Tibial artery (tissue), 4 donors: Measurements from ENCODE around the gene RNLS.

Experiments used
- DNase-seq, 2 donors: peaks; one replicate each; pipeline ENCODE4 v3.0.0-alpha.2; 2019
- H3K27ac ChIP-seq, 2 donors: fragments of 200-600 bp; sonication (generic) in 1 of 2; 1 replicate in 1 of 2; 2 replicates in 1 of 2; pipeline ENCODE4 v1.5.1; 2018 to 2019; ENCODE audit warnings: mild to moderate bottlenecking in 1 of 2
- H3K27me3 ChIP-seq, 2 donors: fragments of 200-600 bp; sonication (generic) in 1 of 2; one replicate each; pipeline versions ENCODE4 v1.5.1 to v1.6.0; 2016 to 2019
- H3K36me3 ChIP-seq, 3 donors: fragments of 200-600 bp; sonication (generic) in 2 of 3; one replicate each; pipeline ENCODE4 v1.5.1; 2016 to 2019; ENCODE audit warnings: mild to moderate bottlenecking in 2 of 3
- H3K4me1 ChIP-seq, 4 donors: fragments of 200-600 bp; sonication (generic) in 2 of 4; 1 replicate in 3 of 4; 2 replicates in 1 of 4; pipeline ENCODE4 v1.5.1; 2016 to 2019
- H3K4me3 ChIP-seq, 2 donors: fragments of 200-600 bp; sonication (generic) in 1 of 2; 1 replicate in 1 of 2; 2 replicates in 1 of 2; pipeline ENCODE4 v1.5.1; 2018 to 2019; ENCODE audit warnings: mild to moderate bottlenecking in 2 of 2
- H3K9me3 ChIP-seq, 3 donors: fragments of 200-600 bp; sonication (generic) in 1 of 3; one replicate each; pipeline ENCODE4 v1.5.1; 2016 to 2019
- intact Hi-C: fragments of 100-400 bp; cut with DNase I; formaldehyde crosslinking; loops from one replicate; pipeline ENCODE4 v1.15.0; 2023; ENCODE audit warnings: low total_unique reads
- TF ChIP-seq, protein P1 (sequence below), 2 experiments: fragments of 200-600 bp in 1 of 2; fragments of 450-650 bp in 1 of 2; IDR thresholded peaks; one replicate each; pipeline ENCODE4 v1.5.1; 2017 to 2019; ENCODE audit warnings: antibody characterized with exemption in 2 of 2, mild to moderate bottlenecking in 1 of 2, moderate library complexity in 1 of 2

The RNLS gene

GRCh38 chr10:88528806-88529570 lies 54.1 kb downstream of the RNLS start:
- Histone ChIP-seq H3K27ac (no peak overlapping the region), H3K36me3 (no peaks in the 10 kb centered on the region), H3K4me1 (peaks cover 0 to 11% (median 2%) of the 10 kb centered on the region in 4 donors), H3K27me3 (no peaks in the 10 kb centered on the region), H3K9me3 (no peaks in the 10 kb centered on the region), H3K4me3 (no peak overlapping the region)
- DNase-seq = no peak
- intact Hi-C loops = no loop called here
- TF ChIP-seq, protein P1, sequence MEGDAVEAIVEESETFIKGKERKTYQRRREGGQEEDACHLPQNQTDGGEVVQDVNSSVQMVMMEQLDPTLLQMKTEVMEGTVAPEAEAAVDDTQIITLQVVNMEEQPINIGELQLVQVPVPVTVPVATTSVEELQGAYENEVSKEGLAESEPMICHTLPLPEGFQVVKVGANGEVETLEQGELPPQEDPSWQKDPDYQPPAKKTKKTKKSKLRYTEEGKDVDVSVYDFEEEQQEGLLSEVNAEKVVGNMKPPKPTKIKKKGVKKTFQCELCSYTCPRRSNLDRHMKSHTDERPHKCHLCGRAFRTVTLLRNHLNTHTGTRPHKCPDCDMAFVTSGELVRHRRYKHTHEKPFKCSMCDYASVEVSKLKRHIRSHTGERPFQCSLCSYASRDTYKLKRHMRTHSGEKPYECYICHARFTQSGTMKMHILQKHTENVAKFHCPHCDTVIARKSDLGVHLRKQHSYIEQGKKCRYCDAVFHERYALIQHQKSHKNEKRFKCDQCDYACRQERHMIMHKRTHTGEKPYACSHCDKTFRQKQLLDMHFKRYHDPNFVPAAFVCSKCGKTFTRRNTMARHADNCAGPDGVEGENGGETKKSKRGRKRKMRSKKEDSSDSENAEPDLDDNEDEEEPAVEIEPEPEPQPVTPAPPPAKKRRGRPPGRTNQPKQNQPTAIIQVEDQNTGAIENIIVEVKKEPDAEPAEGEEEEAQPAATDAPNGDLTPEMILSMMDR (IDR thresholded peaks at IDR 0.05) = no peak

DNA sequence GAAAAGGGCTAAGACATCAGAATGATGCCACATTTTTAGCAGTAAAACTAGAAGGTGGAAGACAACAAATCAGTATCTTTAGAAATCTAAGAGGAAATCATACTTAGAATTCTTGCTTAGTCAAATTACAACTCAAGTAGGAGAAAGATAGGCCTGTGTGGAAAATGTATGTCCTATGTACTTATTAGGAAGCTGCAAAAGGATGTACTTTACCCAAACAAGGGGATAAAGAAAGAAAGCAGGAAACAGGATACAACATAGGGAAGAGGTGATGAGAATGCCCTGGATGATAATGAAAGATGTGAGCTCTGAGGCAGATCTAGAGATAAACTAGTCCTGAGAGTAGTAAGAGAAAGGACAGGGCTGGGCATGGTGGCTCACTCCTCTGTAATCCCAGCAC lies 54.9 kb downstream of the RNLS start:
- Histone ChIP-seq H3K27me3 (no peaks in the 10 kb centered on the region), H3K4me1 (peaks cover 0 to 11% (median 2%) of the 10 kb centered on the region in 4 donors), H3K36me3 (no peaks in the 10 kb centered on the region), H3K9me3 (no peaks in the 10 kb centered on the region), H3K27ac (no peak overlapping the region), H3K4me3 (no peak overlapping the region)
- TF ChIP-seq, protein P1 (IDR thresholded peaks at IDR 0.05) = no peak
- intact Hi-C loops = no loop called here
- no peak for DNase-seq

GRCh38 chr10:88527245-88527644 lies 55.9 kb downstream of the RNLS start:
- H3K9me3 ChIP-seq = no peaks in the 10 kb centered on the region
- H3K4me3 ChIP-seq = no peak overlapping the region
- H3K27ac ChIP-seq = no peak overlapping the region
- no peak for DNase-seq
- no peaks in the 10 kb centered on the region for H3K27me3 ChIP-seq
- intact Hi-C loops = no loop called here
- no peaks in the 10 kb centered on the region for H3K36me3 ChIP-seq
- TF ChIP-seq, protein P1 (IDR thresholded peaks at IDR 0.05) = no peak
- peaks cover 0 to 11% (median 2%) of the 10 kb centered on the region in 4 donors for H3K4me1 ChIP-seq

GRCh38 chr10:88526501-88527105 lies 56.5 kb downstream of the RNLS start:
- no peaks in the 10 kb centered on the region for H3K27me3 ChIP-seq
- H3K9me3 ChIP-seq = no peaks in the 10 kb centered on the region
- no peaks in the 10 kb centered on the region for H3K36me3 ChIP-seq
- no peak overlapping the region for H3K4me3 ChIP-seq
- H3K27ac ChIP-seq = no peak overlapping the region
- DNase-seq = no peak
- TF ChIP-seq, protein P1 (IDR thresholded peaks at IDR 0.05) = no peak
- intact Hi-C loops = no loop called here
- peaks cover 0 to 11% (median 2%) of the 10 kb centered on the region in 4 donors for H3K4me1 ChIP-seq

DNA sequence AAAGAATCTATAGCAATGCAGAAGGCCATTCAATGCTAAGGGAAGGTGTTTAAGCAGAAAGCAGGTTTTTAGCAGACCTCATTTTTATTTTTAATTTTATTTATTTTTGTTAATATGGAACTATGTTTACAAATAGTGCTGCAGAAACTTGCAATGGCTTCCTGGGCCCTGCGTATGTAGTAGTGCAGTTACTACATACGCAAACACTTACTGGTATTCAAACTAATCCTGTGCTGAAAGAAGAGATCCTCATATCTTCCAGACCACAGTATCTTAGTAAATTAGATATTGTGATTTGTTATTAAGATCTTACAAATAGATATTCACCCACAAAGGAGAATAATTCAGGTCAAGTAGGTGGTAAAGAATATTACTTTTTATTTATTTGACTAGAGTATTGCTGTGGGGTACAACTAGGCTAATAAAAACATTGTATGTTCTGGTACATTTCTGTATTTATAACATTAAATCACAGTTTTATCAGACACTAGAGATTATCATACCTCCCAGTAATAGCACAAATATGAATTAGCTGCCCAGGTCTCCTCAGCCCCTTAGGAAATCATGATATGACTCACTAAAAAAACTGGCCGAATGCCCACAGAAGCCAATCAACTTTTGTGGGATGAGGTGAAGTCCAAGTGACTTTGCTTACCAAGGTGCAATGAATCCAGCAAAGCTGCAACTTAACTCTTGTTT lies 57.6 kb downstream of the RNLS start:
- no peak for DNase-seq
- Histone ChIP-seq H3K27me3 (no peaks in the 10 kb centered on the region), H3K9me3 (no peaks in the 10 kb centered on the region), H3K4me1 (peaks cover 0 to 11% (median 2%) of the 10 kb centered on the region in 4 donors), H3K36me3 (no peaks in the 10 kb centered on the region), H3K27ac (no peak overlapping the region), H3K4me3 (no peak overlapping the region)
- intact Hi-C loops = no loop called here
- TF ChIP-seq, protein P1 (IDR thresholded peaks at IDR 0.05) = no peak
